GM23338 (cell line): ENCODE results near the gene LCP2. TPM values are rescaled to one million over a fixed set of nuclear protein-coding genes. Genes with fewer than 3 reads are reported as not detected.

Experiments used
- ATAC-seq: fragments of 200-7000 bp; cut with Tn5 transposase; 3 replicates; pipeline ENCODE4 v1.9.1; 2020
- DNase-seq: peaks from one replicate; pipeline ENCODE4 v3.0.0-alpha.2; 2015; ENCODE audit warnings: low spot score
- H2AFZ ChIP-seq: fragments of 200-600 bp; sonication (generic); 2 replicates; pipeline ENCODE4 v1.8.0; 2016; ENCODE audit warnings: antibody characterized with exemption, mild to moderate bottlenecking, moderate library complexity
- H3F3A ChIP-seq: fragments of 200-600 bp; sonication (generic); replicated peaks from 2 replicates; pipeline ENCODE4 v1.8.0; 2017; ENCODE audit warnings: antibody characterized with exemption, mixed run types, low read depth
- H3K27ac ChIP-seq: fragments of 200-600 bp; sonication (generic); 2 replicates; pipeline ENCODE4 v1.6.1; 2016; ENCODE audit warnings: low read depth
- H3K27me3 ChIP-seq: fragments of 200-600 bp; sonication (generic); 2 replicates; pipeline ENCODE4 v1.8.0; 2016; ENCODE audit warnings: mild to moderate bottlenecking, mixed run types, moderate library complexity; ENCODE audit not compliant: insufficient read depth
- H3K36me3 ChIP-seq: fragments of 200-600 bp; sonication (generic); 2 replicates; pipeline ENCODE4 v1.8.0; 2016; ENCODE audit warnings: mild to moderate bottlenecking; ENCODE audit not compliant: insufficient read depth
- H3K4me1 ChIP-seq: fragments of 200-600 bp; sonication (generic); 2 replicates; pipeline ENCODE4 v1.8.0; 2016; ENCODE audit warnings: mild to moderate bottlenecking, moderate library complexity; ENCODE audit not compliant: insufficient read depth
- H3K4me2 ChIP-seq: fragments of 200-600 bp; sonication (generic); 2 replicates; pipeline ENCODE4 v1.7.1; 2017; ENCODE audit warnings: mixed run types
- H3K4me3 ChIP-seq: fragments of 200-600 bp; sonication (generic); 2 replicates; pipeline ENCODE4 v1.6.1; 2016; ENCODE audit warnings: mixed run types
- H3K79me2 ChIP-seq: fragments of 200-600 bp; sonication (generic); replicated peaks from 2 replicates; pipeline ENCODE4 v1.8.0; 2017; ENCODE audit warnings: mild to moderate bottlenecking; ENCODE audit not compliant: insufficient read depth
- H3K9me2 ChIP-seq: fragments of 200-600 bp; sonication (generic); 2 replicates; pipeline ENCODE4 v1.8.0; 2017; ENCODE audit not compliant: insufficient read depth
- H4K20me1 ChIP-seq: fragments of 200-600 bp; sonication (generic); replicated peaks from 2 replicates; pipeline ENCODE4 v1.8.0; 2017; ENCODE audit warnings: mild to moderate bottlenecking; ENCODE audit not compliant: insufficient read depth
- H3K27ac Mint-ChIP-seq: 2 replicates; pipeline ENCODE4 v1.8.0; 2020; ENCODE audit warnings: inconsistent platforms, mild to moderate bottlenecking, moderate library complexity, mixed read lengths
- H3K27me3 Mint-ChIP-seq: 3 replicates; pipeline ENCODE4 v1.8.0; 2022; ENCODE audit warnings: low read depth, mild to moderate bottlenecking, moderate library complexity, mixed read lengths, inconsistent platforms; ENCODE audit not compliant: insufficient read depth, poor library complexity
- H3K36me3 Mint-ChIP-seq: 3 replicates; pipeline ENCODE4 v1.8.0; 2021; ENCODE audit warnings: low read depth, mild to moderate bottlenecking, inconsistent platforms, moderate library complexity, mixed read lengths
- H3K4me1 Mint-ChIP-seq: 3 replicates; pipeline ENCODE4 v1.8.0; 2020; ENCODE audit warnings: mild to moderate bottlenecking, inconsistent platforms, mixed read lengths
- H3K4me3 Mint-ChIP-seq: 3 replicates; pipeline ENCODE4 v1.8.0; 2021; ENCODE audit warnings: moderate library complexity, mild to moderate bottlenecking, inconsistent platforms, mixed read lengths
- H3K9me3 Mint-ChIP-seq: 3 replicates; pipeline ENCODE4 v1.8.0; 2020; ENCODE audit warnings: moderate library complexity, mild to moderate bottlenecking, inconsistent platforms, mixed read lengths
- CREB1 ChIP-seq: fragments of 250-450 bp; sonication (Bioruptor Pico); IDR thresholded peaks from 2 replicates; pipeline ENCODE4 v1.5.0; 2020; ENCODE audit warnings: low read depth, mild to moderate bottlenecking, moderate library complexity
- EZH2 ChIP-seq: fragments of 200-600 bp; sonication (generic); IDR thresholded peaks from one replicate; pipeline ENCODE4 v1.8.0; 2017; ENCODE audit warnings: antibody characterized with exemption, mild to moderate bottlenecking, low read depth; ENCODE audit not compliant: unreplicated experiment
- JUNB ChIP-seq: IDR thresholded peaks from one replicate; pipeline ENCODE4 v1.6.1; 2016; ENCODE audit warnings: antibody characterized with exemption; ENCODE audit not compliant: unreplicated experiment
- ZNF114 ChIP-seq: fragments of 250-450 bp; sonication (Bioruptor Pico); IDR thresholded peaks from 2 replicates; pipeline ENCODE4 v1.5.0; 2020; ENCODE audit warnings: mild to moderate bottlenecking, moderate library complexity
- ZNF331 ChIP-seq: fragments of 250-450 bp; sonication (Bioruptor Pico); IDR thresholded peaks from 2 replicates; pipeline ENCODE4 v1.5.0; 2020; ENCODE audit warnings: low read depth, mild to moderate bottlenecking, moderate library complexity
- polyA plus RNA-seq: library from polyadenylated mRNA; unstranded; fragments of >200 nt; fragmentation: Nextera tagmentation; extraction: Ambion mirVana; gene quantifications from 2 replicates; pipeline ENCODE4 v1.2.1, GENCODE V29; 2016
- total RNA-seq: library from RNA; depleted of rRNA; stranded (reverse); fragments of >200 nt; shearing (Covaris generic); gene quantifications from 2 replicates; pipeline ENCODE4 v1.2.3, GENCODE V29; 2014
- TF ChIP-seq, protein P1 (sequence below): IDR thresholded peaks from one replicate; pipeline ENCODE4 v1.6.1; 2018; ENCODE audit warnings: antibody characterized with exemption; ENCODE audit not compliant: unreplicated experiment
- TF ChIP-seq, protein P2 (sequence below): fragments of 250-450 bp; sonication (Bioruptor Pico); IDR thresholded peaks from 2 replicates; pipeline ENCODE4 v1.5.0; 2020; ENCODE audit warnings: mild to moderate bottlenecking, moderate library complexity

The LCP2 gene
- total and polyA plus RNA-seq, 2 experiments from 2014 or later: 0.26 to 0.38 TPM

DNA sequence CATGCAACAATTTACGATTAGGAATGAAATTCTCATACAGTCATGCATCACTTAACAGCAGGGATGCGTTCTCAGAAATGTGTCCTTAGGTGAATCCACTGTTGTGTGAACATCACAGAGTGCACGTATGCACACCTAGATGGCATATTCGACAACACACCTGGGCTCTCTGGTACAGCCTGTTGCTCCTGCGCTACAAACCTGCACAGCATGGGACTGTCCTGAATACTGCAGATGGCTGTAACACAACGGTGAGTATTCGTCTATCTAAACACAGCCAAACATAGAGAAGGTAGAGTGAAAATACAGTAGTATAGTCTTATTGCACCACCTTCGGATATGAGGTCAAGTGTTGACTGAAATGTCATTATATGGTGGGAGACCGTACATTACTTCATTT, 44.0 kb upstream of the LCP2 start:
- H3K27me3 ChIP-seq: no peaks in the 10 kb centered on the region
- H3K36me3 ChIP-seq: no peaks in the 10 kb centered on the region; the same call in 1 of the 2 replicates
- H3K4me1 ChIP-seq: peaks cover 15% of the 10 kb centered on the region; the same call in 1 of the 2 replicates
- H3F3A ChIP-seq: no peaks in the 10 kb centered on the region
- Mint-ChIP-seq H3K4me3 (no peak overlapping the region), H3K27ac (no peak overlapping the region), H3K27me3 (peaks cover 4% of the 10 kb centered on the region), H3K4me1 (peaks cover 28% of the 10 kb centered on the region), H3K9me3 (peaks cover 28% of the 10 kb centered on the region), H3K36me3 (peaks cover 9% of the 10 kb centered on the region; the same call in 2 of the 3 replicates)
- ATAC-seq: no peak
- no peaks in the 10 kb centered on the region for H3K79me2 ChIP-seq
- DNase-seq: no peak
- no peak overlapping the region for H3K4me2 ChIP-seq
- 0 out of 2 replicates have a peak, but pooled peaks cover 3% of the 10 kb centered on the region for H3K9me2 ChIP-seq
- no peak for TF ChIP-seq JUNB
- TF ChIP-seq ZNF331 (CRISPR knock-in tag): no peak
- TF ChIP-seq, protein P1, sequence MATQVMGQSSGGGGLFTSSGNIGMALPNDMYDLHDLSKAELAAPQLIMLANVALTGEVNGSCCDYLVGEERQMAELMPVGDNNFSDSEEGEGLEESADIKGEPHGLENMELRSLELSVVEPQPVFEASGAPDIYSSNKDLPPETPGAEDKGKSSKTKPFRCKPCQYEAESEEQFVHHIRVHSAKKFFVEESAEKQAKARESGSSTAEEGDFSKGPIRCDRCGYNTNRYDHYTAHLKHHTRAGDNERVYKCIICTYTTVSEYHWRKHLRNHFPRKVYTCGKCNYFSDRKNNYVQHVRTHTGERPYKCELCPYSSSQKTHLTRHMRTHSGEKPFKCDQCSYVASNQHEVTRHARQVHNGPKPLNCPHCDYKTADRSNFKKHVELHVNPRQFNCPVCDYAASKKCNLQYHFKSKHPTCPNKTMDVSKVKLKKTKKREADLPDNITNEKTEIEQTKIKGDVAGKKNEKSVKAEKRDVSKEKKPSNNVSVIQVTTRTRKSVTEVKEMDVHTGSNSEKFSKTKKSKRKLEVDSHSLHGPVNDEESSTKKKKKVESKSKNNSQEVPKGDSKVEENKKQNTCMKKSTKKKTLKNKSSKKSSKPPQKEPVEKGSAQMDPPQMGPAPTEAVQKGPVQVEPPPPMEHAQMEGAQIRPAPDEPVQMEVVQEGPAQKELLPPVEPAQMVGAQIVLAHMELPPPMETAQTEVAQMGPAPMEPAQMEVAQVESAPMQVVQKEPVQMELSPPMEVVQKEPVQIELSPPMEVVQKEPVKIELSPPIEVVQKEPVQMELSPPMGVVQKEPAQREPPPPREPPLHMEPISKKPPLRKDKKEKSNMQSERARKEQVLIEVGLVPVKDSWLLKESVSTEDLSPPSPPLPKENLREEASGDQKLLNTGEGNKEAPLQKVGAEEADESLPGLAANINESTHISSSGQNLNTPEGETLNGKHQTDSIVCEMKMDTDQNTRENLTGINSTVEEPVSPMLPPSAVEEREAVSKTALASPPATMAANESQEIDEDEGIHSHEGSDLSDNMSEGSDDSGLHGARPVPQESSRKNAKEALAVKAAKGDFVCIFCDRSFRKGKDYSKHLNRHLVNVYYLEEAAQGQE: no peak
- TF ChIP-seq CREB1: no peak
- TF ChIP-seq, protein P2, sequence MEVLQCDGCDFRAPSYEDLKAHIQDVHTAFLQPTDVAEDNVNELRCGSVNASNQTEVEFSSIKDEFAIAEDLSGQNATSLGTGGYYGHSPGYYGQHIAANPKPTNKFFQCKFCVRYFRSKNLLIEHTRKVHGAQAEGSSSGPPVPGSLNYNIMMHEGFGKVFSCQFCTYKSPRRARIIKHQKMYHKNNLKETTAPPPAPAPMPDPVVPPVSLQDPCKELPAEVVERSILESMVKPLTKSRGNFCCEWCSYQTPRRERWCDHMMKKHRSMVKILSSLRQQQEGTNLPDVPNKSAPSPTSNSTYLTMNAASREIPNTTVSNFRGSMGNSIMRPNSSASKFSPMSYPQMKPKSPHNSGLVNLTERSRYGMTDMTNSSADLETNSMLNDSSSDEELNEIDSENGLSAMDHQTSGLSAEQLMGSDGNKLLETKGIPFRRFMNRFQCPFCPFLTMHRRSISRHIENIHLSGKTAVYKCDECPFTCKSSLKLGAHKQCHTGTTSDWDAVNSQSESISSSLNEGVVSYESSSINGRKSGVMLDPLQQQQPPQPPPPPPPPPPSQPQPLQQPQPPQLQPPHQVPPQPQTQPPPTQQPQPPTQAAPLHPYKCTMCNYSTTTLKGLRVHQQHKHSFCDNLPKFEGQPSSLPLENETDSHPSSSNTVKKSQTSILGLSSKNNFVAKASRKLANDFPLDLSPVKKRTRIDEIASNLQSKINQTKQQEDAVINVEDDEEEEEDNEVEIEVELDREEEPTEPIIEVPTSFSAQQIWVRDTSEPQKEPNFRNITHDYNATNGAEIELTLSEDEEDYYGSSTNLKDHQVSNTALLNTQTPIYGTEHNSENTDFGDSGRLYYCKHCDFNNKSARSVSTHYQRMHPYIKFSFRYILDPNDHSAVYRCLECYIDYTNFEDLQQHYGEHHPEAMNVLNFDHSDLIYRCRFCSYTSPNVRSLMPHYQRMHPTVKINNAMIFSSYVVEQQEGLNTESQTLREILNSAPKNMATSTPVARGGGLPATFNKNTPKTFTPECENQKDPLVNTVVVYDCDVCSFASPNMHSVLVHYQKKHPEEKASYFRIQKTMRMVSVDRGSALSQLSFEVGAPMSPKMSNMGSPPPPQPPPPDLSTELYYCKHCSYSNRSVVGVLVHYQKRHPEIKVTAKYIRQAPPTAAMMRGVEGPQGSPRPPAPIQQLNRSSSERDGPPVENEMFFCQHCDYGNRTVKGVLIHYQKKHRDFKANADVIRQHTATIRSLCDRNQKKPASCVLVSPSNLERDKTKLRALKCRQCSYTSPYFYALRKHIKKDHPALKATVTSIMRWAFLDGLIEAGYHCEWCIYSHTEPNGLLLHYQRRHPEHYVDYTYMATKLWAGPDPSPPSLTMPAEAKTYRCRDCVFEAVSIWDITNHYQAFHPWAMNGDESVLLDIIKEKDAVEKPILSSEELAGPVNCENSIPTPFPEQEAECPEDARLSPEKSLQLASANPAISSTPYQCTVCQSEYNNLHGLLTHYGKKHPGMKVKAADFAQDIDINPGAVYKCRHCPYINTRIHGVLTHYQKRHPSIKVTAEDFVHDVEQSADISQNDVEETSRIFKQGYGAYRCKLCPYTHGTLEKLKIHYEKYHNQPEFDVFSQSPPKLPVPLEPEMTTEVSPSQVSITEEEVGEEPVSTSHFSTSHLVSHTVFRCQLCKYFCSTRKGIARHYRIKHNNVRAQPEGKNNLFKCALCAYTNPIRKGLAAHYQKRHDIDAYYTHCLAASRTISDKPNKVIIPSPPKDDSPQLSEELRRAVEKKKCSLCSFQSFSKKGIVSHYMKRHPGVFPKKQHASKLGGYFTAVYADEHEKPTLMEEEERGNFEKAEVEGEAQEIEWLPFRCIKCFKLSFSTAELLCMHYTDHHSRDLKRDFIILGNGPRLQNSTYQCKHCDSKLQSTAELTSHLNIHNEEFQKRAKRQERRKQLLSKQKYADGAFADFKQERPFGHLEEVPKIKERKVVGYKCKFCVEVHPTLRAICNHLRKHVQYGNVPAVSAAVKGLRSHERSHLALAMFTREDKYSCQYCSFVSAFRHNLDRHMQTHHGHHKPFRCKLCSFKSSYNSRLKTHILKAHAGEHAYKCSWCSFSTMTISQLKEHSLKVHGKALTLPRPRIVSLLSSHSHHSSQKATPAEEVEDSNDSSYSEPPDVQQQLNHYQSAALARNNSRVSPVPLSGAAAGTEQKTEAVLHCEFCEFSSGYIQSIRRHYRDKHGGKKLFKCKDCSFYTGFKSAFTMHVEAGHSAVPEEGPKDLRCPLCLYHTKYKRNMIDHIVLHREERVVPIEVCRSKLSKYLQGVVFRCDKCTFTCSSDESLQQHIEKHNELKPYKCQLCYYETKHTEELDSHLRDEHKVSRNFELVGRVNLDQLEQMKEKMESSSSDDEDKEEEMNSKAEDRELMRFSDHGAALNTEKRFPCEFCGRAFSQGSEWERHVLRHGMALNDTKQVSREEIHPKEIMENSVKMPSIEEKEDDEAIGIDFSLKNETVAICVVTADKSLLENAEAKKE (CRISPR knock-in tag): no peak
- TF ChIP-seq ZNF114 (CRISPR knock-in tag): no peak
- no peak for TF ChIP-seq EZH2
- no peaks in the 10 kb centered on the region for H4K20me1 ChIP-seq
- no peak overlapping the region for H3K4me3 ChIP-seq
- H2AFZ ChIP-seq: no peak overlapping the region
- H3K27ac ChIP-seq: no peak overlapping the region
